Ovary (tissue), 3 donors: ENCODE measurements around the gene PGRMC1.

Experiments used
- CTCF ChIP-seq, 3 donors: fragments of 450-650 bp in 2 of 3; fragments of 200-600 bp in 1 of 3; IDR thresholded peaks; one replicate each; pipeline versions ENCODE4 v1.5.1 to v1.8.0; 2016 to 2022; ENCODE audit warnings: antibody characterized with exemption in 3 of 3, mild to moderate bottlenecking in 1 of 3
- EP300 ChIP-seq: sonication (generic); formaldehyde crosslinking; IDR thresholded peaks from one replicate; pipeline ENCODE4 v1.6.1; 2017; ENCODE audit warnings: antibody characterized with exemption
- POLR2A ChIP-seq: fragments of 450-650 bp; IDR thresholded peaks from one replicate; pipeline ENCODE4 v1.6.1; 2017; ENCODE audit warnings: antibody characterized with exemption, mild to moderate bottlenecking, moderate library complexity
- donor health status: DM: no; HTN: no; CAD: no.

GRCh38 chrX:119290476-119290875, 54.4 kb downstream of the PGRMC1 start:
- TF ChIP-seq CTCF (IDR thresholded peaks at IDR 0.05) = no peak
- no peak for TF ChIP-seq POLR2A
- no peak for TF ChIP-seq EP300
